Peyer's patch (tissue), 4 donors: ENCODE measurements around the gene RAD9B.

Source experiments
- CTCF ChIP-seq, 6 experiments: fragments of 450-650 bp in 4 of 6; fragments of 200-600 bp in 2 of 6; sonication (generic) in 1 of 6; IDR thresholded peaks; one replicate each; pipeline ENCODE4 v1.5.1; 2017 to 2019; ENCODE audit warnings: antibody characterized with exemption in 6 of 6, mild to moderate bottlenecking in 3 of 6, moderate library complexity in 1 of 6
- POLR2A ChIP-seq, 2 donors: fragments of 450-650 bp; IDR thresholded peaks; one replicate each; pipeline ENCODE4 v1.5.1; 2017; ENCODE audit warnings: antibody characterized with exemption in 2 of 2, mild to moderate bottlenecking in 2 of 2, moderate library complexity in 2 of 2

GRCh38 chr12:110458756-110459155 lies 43.4 kb upstream of the RAD9B start:
- TF ChIP-seq CTCF (IDR thresholded peaks at IDR 0.05) (no peak), POLR2A (IDR thresholded peaks at IDR 0.05) (no peak)
